GM13976 (cell line): ENCODE results near the gene HDLBP.

Experiments used
- DNase-seq: peaks from one replicate; pipeline ENCODE4 v3.0.0; 2012; ENCODE audit warnings: low spot score
- CTCF ChIP-seq: IDR thresholded peaks from 2 replicates; pipeline ENCODE4 v1.5.1; 2012; ENCODE audit warnings: borderline replicate concordance, mild to moderate bottlenecking; ENCODE audit not compliant: insufficient read depth; ENCODE audit errors: extremely low read depth, missing control alignments, control extremely low read depth
- in situ Hi-C: fragments of 300-500 bp; cut with MboI; formaldehyde crosslinking; loops from one replicate; pipeline ENCODE4 v1.12.0; 2022; ENCODE audit warnings: low sequenced_read_pairs, mixed read lengths, inconsistent platforms; ENCODE audit not compliant: unreplicated experiment

The HDLBP gene

GRCh38 chr2:241289053-241289452 lies 26.4 kb downstream of the HDLBP start:
- in situ Hi-C loops: no loop called here
- DNase-seq: no peak

GRCh38 chr2:241288324-241288888 lies 27.1 kb downstream of the HDLBP start:
- in situ Hi-C loops: no loop called here
- no peak for TF ChIP-seq CTCF
- no peak for DNase-seq

More at GRCh38 chr2:241289053-241289452, 26.4 kb downstream of the HDLBP start:
- TF ChIP-seq CTCF: no peak

GRCh38 chr2:241286348-241287090 lies 29.0 kb downstream of the HDLBP start:
- in situ Hi-C loops: no loop called here
- TF ChIP-seq CTCF: no peak
- DNase-seq: no peak

- TF ChIP-seq CTCF: no peak
- in situ Hi-C loops: no loop called here
- DNase-seq: no peak
Observed at GRCh38 chr2:241285596-241285995, 29.9 kb downstream of the HDLBP start.

GRCh38 chr2:241282555-241282954 lies 32.9 kb downstream of the HDLBP start:
- DNase-seq: no peak
- in situ Hi-C loops: no loop called here
- no peak for TF ChIP-seq CTCF

GRCh38 chr2:241280291-241280690 lies 35.2 kb downstream of the HDLBP start:
- in situ Hi-C loops: no loop called here

More at GRCh38 chr2:241280291-241280690, 35.2 kb downstream of the HDLBP start:
- DNase-seq: no peak
- no peak for TF ChIP-seq CTCF
